Measurements from ENCODE around the gene ZBED4.

DNA sequence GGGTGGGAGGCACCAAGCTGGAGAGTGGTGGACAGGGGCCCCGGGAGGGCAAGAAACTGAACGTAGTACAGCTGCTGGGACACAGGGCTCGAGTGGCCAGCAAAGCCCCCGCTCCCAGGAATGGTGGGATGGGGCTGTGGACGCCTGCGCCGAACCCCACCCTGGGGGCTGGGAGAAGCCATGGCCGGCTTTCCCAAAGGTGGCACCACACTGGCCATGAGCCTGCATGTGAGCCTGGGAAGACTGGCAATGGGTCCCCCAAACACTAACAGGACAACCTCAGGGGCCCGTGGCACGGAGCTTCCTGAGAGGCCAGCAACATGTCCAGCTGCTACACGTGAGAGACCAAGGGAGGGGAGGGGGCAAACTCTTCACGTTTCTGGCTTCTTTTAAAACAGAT, 60.6 kb downstream of the ZBED4 start:
- TF ChIP-seq, protein P1, sequence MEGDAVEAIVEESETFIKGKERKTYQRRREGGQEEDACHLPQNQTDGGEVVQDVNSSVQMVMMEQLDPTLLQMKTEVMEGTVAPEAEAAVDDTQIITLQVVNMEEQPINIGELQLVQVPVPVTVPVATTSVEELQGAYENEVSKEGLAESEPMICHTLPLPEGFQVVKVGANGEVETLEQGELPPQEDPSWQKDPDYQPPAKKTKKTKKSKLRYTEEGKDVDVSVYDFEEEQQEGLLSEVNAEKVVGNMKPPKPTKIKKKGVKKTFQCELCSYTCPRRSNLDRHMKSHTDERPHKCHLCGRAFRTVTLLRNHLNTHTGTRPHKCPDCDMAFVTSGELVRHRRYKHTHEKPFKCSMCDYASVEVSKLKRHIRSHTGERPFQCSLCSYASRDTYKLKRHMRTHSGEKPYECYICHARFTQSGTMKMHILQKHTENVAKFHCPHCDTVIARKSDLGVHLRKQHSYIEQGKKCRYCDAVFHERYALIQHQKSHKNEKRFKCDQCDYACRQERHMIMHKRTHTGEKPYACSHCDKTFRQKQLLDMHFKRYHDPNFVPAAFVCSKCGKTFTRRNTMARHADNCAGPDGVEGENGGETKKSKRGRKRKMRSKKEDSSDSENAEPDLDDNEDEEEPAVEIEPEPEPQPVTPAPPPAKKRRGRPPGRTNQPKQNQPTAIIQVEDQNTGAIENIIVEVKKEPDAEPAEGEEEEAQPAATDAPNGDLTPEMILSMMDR (IDR thresholded peaks at IDR 0.05) = no peak
- TF ChIP-seq, protein P2, sequence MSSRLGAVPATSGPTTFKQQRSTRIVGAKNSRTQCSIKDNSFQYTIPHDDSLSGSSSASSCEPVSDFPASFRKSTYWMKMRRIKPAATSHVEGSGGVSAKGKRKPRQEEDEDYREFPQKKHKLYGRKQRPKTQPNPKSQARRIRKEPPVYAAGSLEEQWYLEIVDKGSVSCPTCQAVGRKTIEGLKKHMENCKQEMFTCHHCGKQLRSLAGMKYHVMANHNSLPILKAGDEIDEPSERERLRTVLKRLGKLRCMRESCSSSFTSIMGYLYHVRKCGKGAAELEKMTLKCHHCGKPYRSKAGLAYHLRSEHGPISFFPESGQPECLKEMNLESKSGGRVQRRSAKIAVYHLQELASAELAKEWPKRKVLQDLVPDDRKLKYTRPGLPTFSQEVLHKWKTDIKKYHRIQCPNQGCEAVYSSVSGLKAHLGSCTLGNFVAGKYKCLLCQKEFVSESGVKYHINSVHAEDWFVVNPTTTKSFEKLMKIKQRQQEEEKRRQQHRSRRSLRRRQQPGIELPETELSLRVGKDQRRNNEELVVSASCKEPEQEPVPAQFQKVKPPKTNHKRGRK (CRISPR knock-in tag; IDR thresholded peaks at IDR 0.05; ENCODE audit: borderline replicate concordance) = no peak
- TF ChIP-seq RELA (CRISPR knock-in tag; IDR thresholded peaks at IDR 0.05; ENCODE audit: borderline replicate concordance) (no peak), FOXK1 (CRISPR knock-in tag; IDR thresholded peaks at IDR 0.05) (no peak), FOXJ3 (CRISPR knock-in tag; IDR thresholded peaks at IDR 0.05; ENCODE audit: borderline replicate concordance) (no peak), NFYB (CRISPR knock-in tag; conservative IDR thresholded peaks at IDR 0.05; ENCODE audit: low read depth) (no peak), ZNF121 (CRISPR knock-in tag; IDR thresholded peaks at IDR 0.05) (no peak), NFE2L1 (CRISPR knock-in tag; IDR thresholded peaks at IDR 0.05) (no peak), TCF7 (CRISPR knock-in tag; IDR thresholded peaks at IDR 0.05; ENCODE audit: low read depth) (no peak)
- TF ChIP-seq, protein P3, sequence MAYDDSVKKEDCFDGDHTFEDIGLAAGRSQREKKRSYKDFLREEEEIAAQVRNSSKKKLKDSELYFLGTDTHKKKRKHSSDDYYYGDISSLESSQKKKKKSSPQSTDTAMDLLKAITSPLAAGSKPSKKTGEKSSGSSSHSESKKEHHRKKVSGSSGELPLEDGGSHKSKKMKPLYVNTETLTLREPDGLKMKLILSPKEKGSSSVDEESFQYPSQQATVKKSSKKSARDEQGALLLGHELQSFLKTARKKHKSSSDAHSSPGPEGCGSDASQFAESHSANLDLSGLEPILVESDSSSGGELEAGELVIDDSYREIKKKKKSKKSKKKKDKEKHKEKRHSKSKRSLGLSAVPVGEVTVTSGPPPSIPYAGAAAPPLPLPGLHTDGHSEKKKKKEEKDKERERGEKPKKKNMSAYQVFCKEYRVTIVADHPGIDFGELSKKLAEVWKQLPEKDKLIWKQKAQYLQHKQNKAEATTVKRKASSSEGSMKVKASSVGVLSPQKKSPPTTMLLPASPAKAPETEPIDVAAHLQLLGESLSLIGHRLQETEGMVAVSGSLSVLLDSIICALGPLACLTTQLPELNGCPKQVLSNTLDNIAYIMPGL (CRISPR knock-in tag; IDR thresholded peaks at IDR 0.05) = no peak
